ENCODE measurements around the gene IL15.

- TF ChIP-seq CTCF (conservative IDR thresholded peaks at IDR 0.05; ENCODE audit: low read length): no peak
- TF ChIP-seq EZH2phosphoT487 (IDR thresholded peaks at IDR 0.05; ENCODE audit: borderline replicate concordance): no peak
These were observed 5.5 kb upstream of the IL15 start for GRCh38 chr4:141630854-141631253.

All from Loucy (cell line).